Testis (tissue), 3 donors: ENCODE data around the gene ARL5C. TPM values are rescaled to one million over a fixed set of nuclear protein-coding genes. Genes with fewer than 3 reads are reported as not detected.

ENCODE experiments used
- DNase-seq: peaks from one replicate; pipeline ENCODE4 v3.0.0-alpha.2; 2019
- H3K27ac ChIP-seq, 2 donors: fragments of 200-600 bp; sonication (generic); one replicate each; pipeline ENCODE4 v1.5.1; 2019
- H3K27me3 ChIP-seq: fragments of 200-600 bp; sonication (generic); one replicate; pipeline ENCODE4 v1.5.1; 2019
- H3K36me3 ChIP-seq: fragments of 200-600 bp; sonication (generic); one replicate; pipeline ENCODE4 v1.5.1; 2017; ENCODE audit warnings: low read depth; ENCODE audit errors: missing control alignments
- H3K4me1 ChIP-seq: fragments of 200-600 bp; sonication (generic); one replicate; pipeline ENCODE4 v1.5.1; 2019
- H3K4me3 ChIP-seq, 2 donors: fragments of 200-600 bp; sonication (generic); one replicate each; pipeline ENCODE4 v1.5.1; 2017 to 2019
- H3K9me3 ChIP-seq: fragments of 200-600 bp; sonication (generic); one replicate; pipeline ENCODE4 v1.5.1; 2017
- POLR2A ChIP-seq: fragments of 450-650 bp; IDR thresholded peaks from one replicate; pipeline ENCODE4 v1.6.1; 2017; ENCODE audit warnings: antibody characterized with exemption, mild to moderate bottlenecking, moderate library complexity
- WGBS, 2 donors: methylation state at CpG; one replicate each; pipeline ENCODE4 v1.1.5; 2018; 5-methylcytosine and 5-hydroxymethylcytosine counted together
- intact Hi-C: fragments of 100-400 bp; cut with DNase I; formaldehyde crosslinking; loops from one replicate; pipeline ENCODE4 v1.15.1; 2023; ENCODE audit warnings: low total_unique reads
- polyA plus RNA-seq: library from polyadenylated mRNA; stranded (reverse); fragments of 350-450 nt; fragmentation: Illumina TruSeq; extraction: RNeasy Lipid Tissue Mini Kit (QIAGEN cat#74804); gene quantifications from one replicate; pipeline ENCODE4 v1.2.3, GENCODE V29; 2014; ENCODE audit warnings: low read depth, low replicate concordance; ENCODE audit not compliant: insufficient read depth
- total RNA-seq, 2 donors: library from RNA; depleted of rRNA; stranded (reverse); fragments of >200 nt; gene quantifications; one replicate each; pipeline ENCODE4 v1.2.3, GENCODE V29; 2016
- TF ChIP-seq, protein P1 (sequence below), 3 experiments: fragments of 450-650 bp in 2 of 3; fragments of 200-600 bp in 1 of 3; sonication (generic) in 1 of 3; IDR thresholded peaks; one replicate each; pipeline ENCODE4 v1.5.1; 2016 to 2019; ENCODE audit warnings: antibody characterized with exemption in 3 of 3, mild to moderate bottlenecking in 2 of 3, moderate library complexity in 1 of 3

ARL5C gene
- total and polyA plus RNA-seq, 3 donors from 2014 or later, result not detected

DNA sequence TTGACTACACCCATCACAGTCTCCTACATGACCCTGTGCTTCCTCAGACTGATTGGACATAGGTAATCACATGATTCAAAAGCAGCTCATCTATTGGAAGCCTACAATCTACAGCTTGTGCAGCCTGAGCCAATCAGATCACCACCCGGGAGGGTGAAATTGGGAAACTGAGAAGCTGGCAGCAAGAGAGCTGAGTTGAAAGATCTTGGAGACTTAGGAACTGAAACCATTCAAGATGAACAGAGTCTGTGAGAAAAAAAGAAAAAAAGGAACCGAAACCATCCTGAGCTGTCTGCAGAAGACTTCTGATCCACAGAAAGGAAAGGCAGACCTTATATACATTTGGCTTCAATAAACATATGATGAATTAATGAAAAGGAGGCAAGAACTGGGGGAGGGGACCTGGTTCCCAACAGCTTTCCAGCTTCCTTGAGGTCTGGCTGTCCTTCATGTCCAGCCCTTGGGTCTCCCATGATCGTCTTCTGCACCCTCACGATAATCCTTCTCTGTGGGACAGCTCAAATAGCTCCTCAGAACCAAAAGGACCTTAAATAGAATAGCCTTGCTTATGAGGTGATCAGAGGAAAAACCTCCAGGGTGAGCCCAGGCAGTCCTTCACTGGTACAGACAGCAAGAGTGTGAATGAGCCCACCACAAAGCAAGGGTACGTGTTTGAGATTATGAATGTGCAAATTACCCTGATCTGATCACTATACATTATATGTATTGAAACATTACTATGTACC lies 47.1 kb downstream of the ARL5C start:
- TF ChIP-seq, protein P1, sequence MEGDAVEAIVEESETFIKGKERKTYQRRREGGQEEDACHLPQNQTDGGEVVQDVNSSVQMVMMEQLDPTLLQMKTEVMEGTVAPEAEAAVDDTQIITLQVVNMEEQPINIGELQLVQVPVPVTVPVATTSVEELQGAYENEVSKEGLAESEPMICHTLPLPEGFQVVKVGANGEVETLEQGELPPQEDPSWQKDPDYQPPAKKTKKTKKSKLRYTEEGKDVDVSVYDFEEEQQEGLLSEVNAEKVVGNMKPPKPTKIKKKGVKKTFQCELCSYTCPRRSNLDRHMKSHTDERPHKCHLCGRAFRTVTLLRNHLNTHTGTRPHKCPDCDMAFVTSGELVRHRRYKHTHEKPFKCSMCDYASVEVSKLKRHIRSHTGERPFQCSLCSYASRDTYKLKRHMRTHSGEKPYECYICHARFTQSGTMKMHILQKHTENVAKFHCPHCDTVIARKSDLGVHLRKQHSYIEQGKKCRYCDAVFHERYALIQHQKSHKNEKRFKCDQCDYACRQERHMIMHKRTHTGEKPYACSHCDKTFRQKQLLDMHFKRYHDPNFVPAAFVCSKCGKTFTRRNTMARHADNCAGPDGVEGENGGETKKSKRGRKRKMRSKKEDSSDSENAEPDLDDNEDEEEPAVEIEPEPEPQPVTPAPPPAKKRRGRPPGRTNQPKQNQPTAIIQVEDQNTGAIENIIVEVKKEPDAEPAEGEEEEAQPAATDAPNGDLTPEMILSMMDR (IDR thresholded peaks at IDR 0.05), result no peak
- no peak for TF ChIP-seq POLR2A
- H3K36me3 ChIP-seq, result no peaks in the 10 kb centered on the region
- DNase-seq, result no peak
- intact Hi-C loops, result no loop called here
- H3K4me3 ChIP-seq, result no peak overlapping the region
- 77 to 79% methylated on average over 5 of the region's 5 CpGs for WGBS, 2 donors
- no peaks in the 10 kb centered on the region for H3K9me3 ChIP-seq
- peaks cover 6% of the 10 kb centered on the region for H3K4me1 ChIP-seq
- H3K27me3 ChIP-seq, result no peaks in the 10 kb centered on the region
- no peak overlapping the region for H3K27ac ChIP-seq

DNA sequence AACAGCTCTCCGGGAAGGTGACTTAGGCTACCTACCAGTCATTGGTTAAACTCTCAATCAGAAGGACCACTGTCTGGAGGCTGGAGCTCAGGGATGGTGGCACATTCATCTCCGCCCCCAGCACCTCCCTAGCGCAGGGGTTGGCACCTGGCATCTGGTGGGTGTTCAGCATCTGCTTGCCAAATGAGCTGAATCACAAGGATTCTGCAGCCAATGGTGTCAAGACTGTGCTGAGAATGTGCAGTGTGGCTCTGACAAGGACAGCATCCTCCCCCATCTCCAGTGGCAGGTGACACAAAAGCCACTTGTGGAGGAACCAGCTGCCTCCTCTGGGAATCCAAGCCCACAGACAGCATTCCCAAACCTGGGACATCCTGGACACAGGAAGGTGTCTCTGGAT lies 49.7 kb downstream of the ARL5C start:
- intact Hi-C loops, result no loop called here
- WGBS, 2 donors, result 82 to 86% methylated on average over 2 to 3 of the region's 3 CpGs
- no peak for DNase-seq
- Histone ChIP-seq H3K27me3 (no peaks in the 10 kb centered on the region), H3K4me3 (no peak overlapping the region), H3K27ac (no peak overlapping the region), H3K9me3 (no peaks in the 10 kb centered on the region), H3K4me1 (peaks cover 6% of the 10 kb centered on the region), H3K36me3 (no peaks in the 10 kb centered on the region)
- no peak for TF ChIP-seq POLR2A
- TF ChIP-seq, protein P1 (IDR thresholded peaks at IDR 0.05), result no peak

DNA sequence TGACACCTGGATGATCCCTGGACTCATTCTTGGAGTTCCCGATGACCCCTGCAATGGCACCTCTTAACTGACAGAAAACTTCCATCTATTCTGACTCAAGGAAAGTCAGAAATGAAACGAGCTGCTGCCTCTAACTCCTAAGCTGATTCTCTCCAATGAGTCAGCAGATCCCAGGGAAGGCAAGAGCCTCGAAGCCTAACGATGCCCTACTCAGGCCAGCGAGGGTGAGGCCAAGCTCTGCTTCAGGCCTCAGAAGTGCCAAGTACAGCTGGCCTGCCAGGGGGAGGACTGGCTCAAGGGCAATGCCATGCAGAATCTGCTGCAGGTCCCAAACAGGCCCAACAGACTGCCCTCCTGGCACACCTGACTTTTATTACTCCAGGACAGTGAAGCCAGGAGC lies 50.8 kb downstream of the ARL5C start:
- Histone ChIP-seq H3K4me3 (no peak overlapping the region), H3K36me3 (no peaks in the 10 kb centered on the region), H3K27me3 (no peaks in the 10 kb centered on the region), H3K4me1 (peaks cover 6% of the 10 kb centered on the region), H3K9me3 (no peaks in the 10 kb centered on the region), H3K27ac (no peak overlapping the region)
- TF ChIP-seq, protein P1 (IDR thresholded peaks at IDR 0.05), result no peak
- no peak for TF ChIP-seq POLR2A
- 59 to 79% methylated on average over 5 of the region's 5 CpGs for WGBS, 2 donors
- DNase-seq, result no peak
- intact Hi-C loops, result no loop called here

DNA sequence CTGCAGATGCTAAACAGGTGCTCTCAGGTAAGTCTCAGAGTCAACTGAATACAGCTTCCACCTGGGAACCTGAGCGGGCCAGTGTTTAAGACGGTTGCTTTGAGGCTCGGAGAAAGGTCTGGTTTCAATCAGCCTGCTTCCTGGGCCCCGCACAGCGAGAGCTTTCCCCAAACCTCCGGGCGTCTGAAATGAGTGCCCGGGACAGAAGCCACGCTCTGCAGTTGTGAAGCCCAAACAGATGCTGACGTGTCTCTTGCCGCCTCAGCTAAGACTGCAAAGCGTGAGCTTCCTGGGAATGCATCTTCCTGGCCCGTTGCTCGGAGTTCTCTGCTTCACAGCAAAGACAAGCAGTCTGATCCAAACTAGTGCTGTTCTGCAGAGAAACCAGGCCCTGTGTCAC lies 51.2 kb downstream of the ARL5C start:
- intact Hi-C loops, result no loop called here
- DNase-seq, result no peak
- 86 to 90% methylated on average over 8 to 14 of the region's 14 CpGs for WGBS, 2 donors
- H3K27ac ChIP-seq, result no peak overlapping the region
- no peaks in the 10 kb centered on the region for H3K36me3 ChIP-seq
- TF ChIP-seq, protein P1 (IDR thresholded peaks at IDR 0.05), result no peak
- TF ChIP-seq POLR2A, result no peak
- H3K9me3 ChIP-seq, result no peaks in the 10 kb centered on the region
- H3K27me3 ChIP-seq, result no peaks in the 10 kb centered on the region
- H3K4me1 ChIP-seq, result peaks cover 6% of the 10 kb centered on the region
- H3K4me3 ChIP-seq, result no peak overlapping the region

DNA sequence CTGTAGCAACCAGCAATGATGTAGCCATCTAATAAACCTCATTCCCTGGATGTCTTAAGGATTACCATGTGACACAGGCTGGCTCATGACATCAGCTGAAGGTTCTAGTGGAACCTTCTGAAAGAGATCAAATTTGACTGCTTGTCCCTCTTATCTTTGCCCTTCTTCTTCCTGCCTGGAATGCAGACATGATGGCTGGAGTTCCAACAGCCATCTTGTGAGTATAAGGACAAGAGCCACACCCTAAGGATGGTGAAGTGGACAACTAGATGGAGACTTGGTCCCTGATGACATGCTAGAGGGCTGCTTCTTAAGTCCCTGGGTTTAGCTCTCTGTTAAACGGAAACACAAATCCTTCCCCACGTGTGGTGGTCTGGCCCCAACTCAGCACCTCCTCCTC lies 52.1 kb downstream of the ARL5C start:
- intact Hi-C loops, result no loop called here

More for the DNA sequence above, 52.1 kb downstream of the ARL5C start:
- no peaks in the 10 kb centered on the region for H3K9me3 ChIP-seq
- H3K4me1 ChIP-seq, result peaks cover 6% of the 10 kb centered on the region
- H3K36me3 ChIP-seq, result no peaks in the 10 kb centered on the region
- H3K4me3 ChIP-seq, result no peak overlapping the region
- TF ChIP-seq POLR2A, result no peak
- TF ChIP-seq, protein P1 (IDR thresholded peaks at IDR 0.05), result no peak
- peak overlapping the region; percentile 61 to 72 for H3K27ac ChIP-seq
- WGBS, 2 donors, result 88 to 96% methylated on average over 2 of the region's 2 CpGs
- no peak for DNase-seq
- no peaks in the 10 kb centered on the region for H3K27me3 ChIP-seq
